Lung microvascular endothelial cell (primary cell): ENCODE data around the gene SCN5A. TPM values are rescaled to one million over a fixed set of nuclear protein-coding genes. Genes with fewer than 3 reads are reported as not detected.

Experiments
- DNase-seq, 2 donors: peaks; one replicate each; pipeline versions ENCODE4 v3.0.0 to v3.0.0-alpha.2; 2010; ENCODE audit warnings: low read depth in 2 of 2
- total RNA-seq: library from RNA; depleted of rRNA; stranded (reverse); fragments of >200 nt; gene quantifications from 2 replicates; pipeline ENCODE4 v1.2.1, GENCODE V29; 2014

Gene SCN5A
- total RNA-seq, 1 donor from 2014 or later, result 14.9 TPM

GRCh38 chr3:38507120-38507519 lies 142.4 kb downstream of the SCN5A start:
- no peak for DNase-seq

- no peak for DNase-seq
Measured at GRCh38 chr3:38500688-38501417, 148.6 kb downstream of the SCN5A start.

Other genes with a start within 250 kb of the SCN5A start
- 2.2 and 4.2 TPM in 2 replicates for gene ACVR2B, start 195.8 kb downstream of the SCN5A start, total RNA-seq
- gene EXOG, start 153.3 kb downstream of the SCN5A start, total RNA-seq, result 5.2 TPM in 2 replicates
- gene SCN10A, start 166.5 kb upstream of the SCN5A start, total RNA-seq, result under 0.01 TPM in 1 of 2 replicates, not detected in the other